ENCODE results near the gene ARRDC4. TPM values are rescaled to one million over a fixed set of nuclear protein-coding genes. Genes with fewer than 3 reads are reported as not detected.

Gene ARRDC4
- total and polyA plus RNA-seq, 2 of the 8 experiments (the other 6 are each of a cell fraction or from before 2014, with no cell fraction given): 3.5 to 3.8 TPM

- no peak for TF ChIP-seq JUND (IDR thresholded peaks at IDR 0.05; ENCODE audit: low read length)
- peak; percentile 65 for TF ChIP-seq MAX (IDR thresholded peaks at IDR 0.05)
Observed at GRCh38 chr15:97995881-97996603, 35.5 kb downstream of the ARRDC4 start (continued).

Measured in H1 (cell line).